HUES6 (cell line): ENCODE data around the gene ZCCHC24.

ENCODE experiments used
- H3K27ac ChIP-seq: 2 replicates; pipeline ENCODE4 v1.7.0; 2013; ENCODE audit warnings: low read depth, mild to moderate bottlenecking, low read length, inconsistent platforms
- H3K27me3 ChIP-seq: 2 replicates; pipeline ENCODE4 v1.6.1; 2013; ENCODE audit warnings: low read length; ENCODE audit not compliant: control insufficient read depth, insufficient read depth
- H3K36me3 ChIP-seq: 2 replicates; pipeline ENCODE4 v1.6.1; 2013; ENCODE audit warnings: low read length; ENCODE audit not compliant: control insufficient read depth, insufficient read depth
- H3K4me1 ChIP-seq: 2 replicates; pipeline ENCODE4 v1.6.1; 2013; ENCODE audit warnings: low read length; ENCODE audit not compliant: control insufficient read depth, insufficient read depth
- H3K4me3 ChIP-seq: 2 replicates; pipeline ENCODE4 v1.5.1; 2013; ENCODE audit warnings: low read depth, low read length
- H3K9ac ChIP-seq: one replicate; pipeline ENCODE4 v1.6.1; 2013; ENCODE audit warnings: mild to moderate bottlenecking, low read length
- H3K9me3 ChIP-seq: 2 replicates; pipeline ENCODE4 v1.6.1; 2013; ENCODE audit warnings: low read depth, low read length; ENCODE audit not compliant: control insufficient read depth, insufficient read depth

The ZCCHC24 gene

GRCh38 chr10:79472449-79472848 lies 27.0 kb upstream of the ZCCHC24 start:
- no peak overlapping the region for H3K27ac ChIP-seq
- no peaks in the 10 kb centered on the region; the same call in 1 of the 2 replicates for H3K4me1 ChIP-seq
- no peak overlapping the region for H3K9ac ChIP-seq
- 0 out of 2 replicates have a peak, but pooled peaks cover 5% of the 10 kb centered on the region for H3K27me3 ChIP-seq
- no peaks in the 10 kb centered on the region for H3K9me3 ChIP-seq
- H3K36me3 ChIP-seq: no peaks in the 10 kb centered on the region
- no peak overlapping the region for H3K4me3 ChIP-seq

- H3K4me1 ChIP-seq: no peaks in the 10 kb centered on the region; the same call in 1 of the 2 replicates
- no peak overlapping the region for H3K9ac ChIP-seq
- no peak overlapping the region for H3K27ac ChIP-seq
These were observed 26.4 kb upstream of the ZCCHC24 start for GRCh38 chr10:79471776-79472175.

GRCh38 chr10:79470096-79470495 lies 24.7 kb upstream of the ZCCHC24 start:
- H3K4me3 ChIP-seq: no peak overlapping the region
- H3K9ac ChIP-seq: no peak overlapping the region
- H3K4me1 ChIP-seq: no peaks in the 10 kb centered on the region; the same call in 1 of the 2 replicates
- H3K27me3 ChIP-seq: 0 out of 2 replicates have a peak, but pooled peaks cover 4% of the 10 kb centered on the region
- H3K36me3 ChIP-seq: no peaks in the 10 kb centered on the region
- no peak overlapping the region for H3K27ac ChIP-seq
- no peaks in the 10 kb centered on the region for H3K9me3 ChIP-seq

More at GRCh38 chr10:79471776-79472175, 26.4 kb upstream of the ZCCHC24 start:
- H3K27me3 ChIP-seq: 0 out of 2 replicates have a peak, but pooled peaks cover 4% of the 10 kb centered on the region
- no peak overlapping the region for H3K4me3 ChIP-seq
- H3K36me3 ChIP-seq: no peaks in the 10 kb centered on the region
- H3K9me3 ChIP-seq: no peaks in the 10 kb centered on the region

- no peaks in the 10 kb centered on the region for H3K36me3 ChIP-seq
- H3K27ac ChIP-seq: no peak overlapping the region
- no peaks in the 10 kb centered on the region; the same call in 1 of the 2 replicates for H3K4me1 ChIP-seq
- no peak overlapping the region for H3K4me3 ChIP-seq
- H3K9ac ChIP-seq: no peak overlapping the region
- H3K9me3 ChIP-seq: no peaks in the 10 kb centered on the region
- 0 out of 2 replicates have a peak, but pooled peaks cover 7% of the 10 kb centered on the region for H3K27me3 ChIP-seq
These were observed 23.6 kb upstream of the ZCCHC24 start for GRCh38 chr10:79468841-79469585.

- no peak overlapping the region for H3K4me3 ChIP-seq
- H3K9ac ChIP-seq: no peak overlapping the region
- H3K36me3 ChIP-seq: no peaks in the 10 kb centered on the region
- no peaks in the 10 kb centered on the region for H3K9me3 ChIP-seq
- no peak overlapping the region for H3K27ac ChIP-seq
- H3K4me1 ChIP-seq: no peaks in the 10 kb centered on the region; the same call in 1 of the 2 replicates
- peaks cover 12% of the 10 kb centered on the region; the same call in 1 of the 2 replicates for H3K27me3 ChIP-seq
These were observed 22.7 kb upstream of the ZCCHC24 start for GRCh38 chr10:79468015-79468560.

GRCh38 chr10:79465341-79465740 lies 19.9 kb upstream of the ZCCHC24 start:
- no peak overlapping the region for H3K9ac ChIP-seq

GRCh38 chr10:79463578-79464496 lies 18.4 kb upstream of the ZCCHC24 start:
- Histone ChIP-seq H3K9ac (no peak overlapping the region), H3K27me3 (peaks cover 22% of the 10 kb centered on the region), H3K4me3 (no peak overlapping the region), H3K36me3 (no peaks in the 10 kb centered on the region), H3K27ac (no peak overlapping the region), H3K9me3 (no peaks in the 10 kb centered on the region), H3K4me1 (no peaks in the 10 kb centered on the region; the same call in 1 of the 2 replicates)

More at GRCh38 chr10:79465341-79465740, 19.9 kb upstream of the ZCCHC24 start:
- Histone ChIP-seq H3K9me3 (no peaks in the 10 kb centered on the region), H3K4me3 (no peak overlapping the region), H3K27me3 (peaks cover 22% of the 10 kb centered on the region), H3K4me1 (no peaks in the 10 kb centered on the region; the same call in 1 of the 2 replicates), H3K27ac (no peak overlapping the region), H3K36me3 (no peaks in the 10 kb centered on the region)

- Histone ChIP-seq H3K4me3 (no peak overlapping the region), H3K9me3 (peaks cover 3% of the 10 kb centered on the region; the same call in 1 of the 2 replicates), H3K27me3 (peaks cover 22% of the 10 kb centered on the region), H3K9ac (no peak overlapping the region), H3K27ac (no peak overlapping the region), H3K4me1 (no peaks in the 10 kb centered on the region), H3K36me3 (no peaks in the 10 kb centered on the region)
These were observed 15.3 kb upstream of the ZCCHC24 start for GRCh38 chr10:79460687-79461086.

GRCh38 chr10:79459243-79459642 lies 13.8 kb upstream of the ZCCHC24 start:
- no peaks in the 10 kb centered on the region for H3K4me1 ChIP-seq
- H3K27ac ChIP-seq: no peak overlapping the region
- no peak overlapping the region for H3K4me3 ChIP-seq
- peaks cover 3% of the 10 kb centered on the region; the same call in 1 of the 2 replicates for H3K9me3 ChIP-seq
- peaks cover 21% of the 10 kb centered on the region for H3K27me3 ChIP-seq
- H3K36me3 ChIP-seq: no peaks in the 10 kb centered on the region
- no peak overlapping the region for H3K9ac ChIP-seq

- no peaks in the 10 kb centered on the region for H3K4me1 ChIP-seq
- H3K4me3 ChIP-seq: no peak overlapping the region
- H3K27ac ChIP-seq: no peak overlapping the region
- H3K27me3 ChIP-seq: peaks cover 15% of the 10 kb centered on the region
- no peaks in the 10 kb centered on the region for H3K36me3 ChIP-seq
- no peak overlapping the region for H3K9ac ChIP-seq
- H3K9me3 ChIP-seq: peaks cover 3% of the 10 kb centered on the region; the same call in 1 of the 2 replicates
These were observed 13.1 kb upstream of the ZCCHC24 start for GRCh38 chr10:79458483-79458882.
